GM12864 (cell line): ENCODE results near the gene PIK3R6.

Experiments used
- DNase-seq: peaks from one replicate; pipeline ENCODE4 v3.0.0-alpha.2; 2011; ENCODE audit warnings: low read depth
- H3K4me3 ChIP-seq: 2 replicates; pipeline ENCODE4 v1.5.1; 2011; ENCODE audit warnings: mild to moderate bottlenecking, low read depth, low read length, control low read depth
- TF ChIP-seq, protein P1 (sequence below): IDR thresholded peaks from 2 replicates; pipeline ENCODE4 v1.5.1; 2011; ENCODE audit warnings: low read depth, mild to moderate bottlenecking, moderate library complexity, low read length, control low read depth, inconsistent platforms; ENCODE audit errors: missing control alignments

PIK3R6 gene

DNA sequence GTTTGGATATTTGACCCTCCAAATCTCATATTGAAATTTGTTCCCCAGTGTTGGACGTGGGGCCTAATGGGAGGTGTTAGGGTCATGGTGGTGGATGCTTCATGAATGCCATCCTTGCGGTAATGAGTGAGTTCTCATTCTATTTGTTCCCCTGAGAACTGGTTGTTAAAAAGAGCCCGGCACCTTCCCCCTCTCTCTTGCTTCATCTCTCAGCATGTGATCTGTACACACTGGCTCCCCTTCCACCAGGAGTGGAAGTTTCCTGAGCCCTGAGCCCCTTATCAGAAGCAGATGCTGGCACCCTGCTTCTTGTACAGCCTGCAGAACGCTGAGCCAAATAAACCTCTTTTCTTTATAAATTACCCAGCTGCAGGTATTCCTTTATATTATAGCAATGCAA is 25.6 kb downstream of the PIK3R6 start:
- H3K4me3 ChIP-seq: no peak overlapping the region
- TF ChIP-seq, protein P1, sequence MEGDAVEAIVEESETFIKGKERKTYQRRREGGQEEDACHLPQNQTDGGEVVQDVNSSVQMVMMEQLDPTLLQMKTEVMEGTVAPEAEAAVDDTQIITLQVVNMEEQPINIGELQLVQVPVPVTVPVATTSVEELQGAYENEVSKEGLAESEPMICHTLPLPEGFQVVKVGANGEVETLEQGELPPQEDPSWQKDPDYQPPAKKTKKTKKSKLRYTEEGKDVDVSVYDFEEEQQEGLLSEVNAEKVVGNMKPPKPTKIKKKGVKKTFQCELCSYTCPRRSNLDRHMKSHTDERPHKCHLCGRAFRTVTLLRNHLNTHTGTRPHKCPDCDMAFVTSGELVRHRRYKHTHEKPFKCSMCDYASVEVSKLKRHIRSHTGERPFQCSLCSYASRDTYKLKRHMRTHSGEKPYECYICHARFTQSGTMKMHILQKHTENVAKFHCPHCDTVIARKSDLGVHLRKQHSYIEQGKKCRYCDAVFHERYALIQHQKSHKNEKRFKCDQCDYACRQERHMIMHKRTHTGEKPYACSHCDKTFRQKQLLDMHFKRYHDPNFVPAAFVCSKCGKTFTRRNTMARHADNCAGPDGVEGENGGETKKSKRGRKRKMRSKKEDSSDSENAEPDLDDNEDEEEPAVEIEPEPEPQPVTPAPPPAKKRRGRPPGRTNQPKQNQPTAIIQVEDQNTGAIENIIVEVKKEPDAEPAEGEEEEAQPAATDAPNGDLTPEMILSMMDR: no peak
- DNase-seq: no peak

DNA sequence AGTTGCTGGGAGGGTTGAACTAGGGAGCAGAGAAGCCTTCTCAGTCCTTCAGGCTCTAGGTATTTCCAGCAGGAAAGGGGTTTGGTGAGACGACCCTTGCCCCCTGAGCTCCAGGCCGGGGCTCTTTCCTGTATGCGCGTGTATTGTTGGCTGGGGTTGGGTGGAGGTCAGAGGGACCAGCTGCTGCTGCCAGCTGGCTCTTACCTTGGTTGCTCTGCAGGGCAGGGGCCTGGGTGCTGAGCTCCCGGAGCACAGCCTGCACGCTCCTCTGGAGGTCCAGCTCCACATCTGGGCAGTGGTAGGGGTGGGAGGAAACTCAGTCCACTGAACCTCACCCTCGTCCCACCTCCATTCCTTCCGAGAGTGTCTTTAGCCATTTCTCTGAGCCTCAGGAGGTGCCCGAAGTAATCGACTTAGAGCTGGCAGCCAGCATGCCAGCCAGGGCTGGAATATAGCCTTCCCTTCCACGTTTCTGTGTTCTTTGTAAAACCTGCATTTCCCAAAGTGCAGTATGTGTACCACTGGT is 28.0 kb downstream of the PIK3R6 start:
- no peak overlapping the region for H3K4me3 ChIP-seq
- no peak for DNase-seq
- TF ChIP-seq, protein P1: no peak

DNA sequence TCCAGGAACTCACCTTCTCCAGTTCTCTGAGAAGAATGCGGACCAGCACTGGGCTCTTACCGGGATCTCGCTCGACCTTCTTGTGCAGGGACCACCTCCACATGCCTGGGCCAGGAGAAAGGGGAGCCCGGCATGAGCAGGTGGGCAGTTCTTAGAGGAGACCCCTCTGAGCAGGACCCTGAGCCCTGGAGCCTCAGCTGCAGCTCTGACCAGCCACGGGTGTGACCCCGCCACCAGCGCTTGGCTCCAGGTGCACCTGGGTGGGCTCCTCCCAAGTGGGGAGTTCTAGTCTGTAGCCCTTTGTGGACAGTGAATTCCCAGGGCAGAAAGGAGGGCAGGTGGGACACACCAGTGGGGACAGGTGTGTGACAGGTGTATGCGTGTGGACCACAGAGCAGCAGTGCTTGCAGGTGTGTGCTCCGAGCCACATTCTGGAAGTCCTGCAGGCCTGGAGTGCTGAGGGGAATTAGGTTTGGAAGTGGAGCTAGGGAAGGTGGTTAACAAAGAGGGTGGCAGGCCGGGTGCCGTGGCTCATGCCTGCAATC is 28.9 kb downstream of the PIK3R6 start:
- no peak overlapping the region for H3K4me3 ChIP-seq
- TF ChIP-seq, protein P1: no peak
- no peak for DNase-seq

DNA sequence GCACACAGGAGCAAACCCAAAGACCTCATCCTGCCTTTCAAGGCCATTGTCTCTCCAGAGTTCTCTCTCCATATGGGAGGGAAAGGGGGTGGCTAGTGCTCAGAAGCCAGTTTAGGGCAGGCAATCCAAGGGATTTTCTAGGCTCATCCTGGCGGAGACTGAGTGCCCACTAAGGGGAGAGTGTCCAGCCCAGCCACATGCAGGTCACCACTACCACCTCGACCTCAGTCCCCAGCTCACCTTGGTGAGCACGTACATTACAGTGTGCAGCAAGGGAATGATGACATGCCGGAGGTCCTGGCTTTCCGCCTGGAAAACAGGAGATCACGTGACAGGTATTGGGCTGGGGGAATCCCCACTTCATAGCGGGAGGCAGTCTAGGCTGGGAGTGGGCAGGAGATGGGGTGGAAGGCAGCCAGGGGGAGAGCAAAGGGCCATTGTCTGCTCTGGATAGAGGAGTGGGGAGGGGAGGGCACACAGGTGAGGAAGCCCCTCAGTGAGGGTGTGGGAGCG is 29.9 kb downstream of the PIK3R6 start:
- DNase-seq: no peak
- H3K4me3 ChIP-seq: no peak overlapping the region
- TF ChIP-seq, protein P1: no peak

DNA sequence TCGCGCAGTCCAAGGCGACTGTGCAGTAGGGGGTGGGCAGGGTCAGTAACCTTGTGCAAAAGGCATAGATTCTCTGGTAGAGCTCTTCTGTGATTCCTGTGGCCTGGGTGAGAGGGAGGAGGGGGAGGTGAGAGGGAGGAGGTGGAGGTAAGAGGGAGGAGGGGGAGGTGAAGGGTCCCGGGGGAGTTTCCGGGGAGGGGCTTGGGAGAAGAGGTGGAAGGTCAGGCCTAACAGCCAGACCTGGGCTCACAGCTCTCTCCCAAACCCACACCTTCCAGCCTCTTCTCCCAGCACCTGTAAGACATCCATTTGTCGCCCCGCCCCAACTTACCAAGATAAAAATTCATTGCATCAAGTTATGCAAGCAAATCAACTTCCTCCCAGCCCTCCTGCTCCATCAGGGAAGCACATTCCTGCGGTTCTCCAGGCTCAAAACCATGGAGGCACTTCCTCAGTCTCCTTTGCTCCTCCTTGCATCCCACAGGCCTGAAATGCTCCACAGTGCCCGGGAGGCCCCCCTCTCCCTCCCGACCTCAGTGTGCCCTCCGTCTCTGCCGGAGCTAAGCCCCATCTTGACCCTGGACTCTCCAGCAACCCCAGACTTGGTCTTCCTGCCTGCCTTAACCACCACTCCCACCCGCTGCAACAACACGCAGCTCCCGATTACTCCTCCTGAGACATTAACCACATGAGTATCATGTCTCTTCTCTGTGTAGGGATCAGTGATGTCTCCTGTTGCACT is 30.5 kb downstream of the PIK3R6 start:
- TF ChIP-seq, protein P1: no peak
- DNase-seq: no peak
- no peak overlapping the region for H3K4me3 ChIP-seq

DNA sequence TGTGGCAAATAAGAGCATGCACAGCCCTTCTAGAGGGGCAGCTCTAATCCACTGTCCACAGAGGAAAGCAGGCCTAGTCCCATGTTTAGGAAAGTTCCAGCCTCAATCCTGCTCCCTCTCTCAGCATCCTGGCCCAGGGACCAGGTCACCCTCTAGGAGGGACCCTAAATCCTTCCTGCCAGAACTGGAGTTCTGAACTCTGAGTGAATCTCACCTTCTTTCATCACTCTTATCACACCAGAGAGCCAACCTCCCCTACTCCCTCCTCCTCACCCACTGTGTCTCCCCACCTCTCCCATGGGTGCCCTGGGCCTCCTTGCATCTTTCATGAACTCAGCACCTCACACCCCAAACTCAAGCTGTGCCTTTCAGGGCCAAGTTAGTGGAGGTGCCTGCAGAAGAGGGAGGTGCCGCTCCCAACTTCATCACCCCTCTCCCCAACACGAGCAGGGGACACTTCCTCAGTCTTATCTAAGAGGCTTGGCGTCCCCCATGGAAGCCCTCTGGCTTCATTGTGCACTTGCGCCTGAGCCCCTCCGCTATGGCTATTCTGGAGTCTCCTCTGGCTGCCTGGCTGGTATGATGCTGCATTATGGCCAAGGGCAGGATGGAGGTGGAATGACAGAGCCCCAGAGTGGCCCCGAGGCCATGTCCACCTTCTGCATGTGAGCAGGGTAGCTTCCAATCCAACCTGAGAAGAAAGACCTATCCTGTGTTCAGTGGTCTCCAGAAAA is 31.7 kb downstream of the PIK3R6 start:
- TF ChIP-seq, protein P1: no peak
- no peak overlapping the region for H3K4me3 ChIP-seq
- DNase-seq: no peak
